Stimulated activated CD4-positive, alpha-beta T cell treated with anti-CD3 and anti-CD28 coated beads, Interleukin-2, amount 100 ng/mL, for 24 hours (primary cell): ENCODE measurements around the gene C9orf50.
A peak's percentile ranks its signal among the peaks of the same experiment; 100 is the strongest.

Source experiments
- DNase-seq, 2 donors: peaks; one replicate each; pipeline ENCODE4 v3.0.0-alpha.2; 2020

The C9orf50 gene

GRCh38 chr9:129569502-129570449, 51.1 kb downstream of the C9orf50 start:
- DNase-seq, result no peak

- DNase-seq, result peak in 1 of 2 donors; percentile 37
Measured at GRCh38 chr9:129568560-129569501, 52.1 kb downstream of the C9orf50 start.

GRCh38 chr9:129567842-129568559, 52.9 kb downstream of the C9orf50 start:
- DNase-seq, result no peak

GRCh38 chr9:129567329-129567728, 53.6 kb downstream of the C9orf50 start:
- no peak for DNase-seq

- DNase-seq, result no peak
Measured at GRCh38 chr9:129566563-129567266, 54.2 kb downstream of the C9orf50 start.

GRCh38 chr9:129562917-129563316, 58.0 kb downstream of the C9orf50 start:
- no peak for DNase-seq

GRCh38 chr9:129562514-129562913, 58.4 kb downstream of the C9orf50 start:
- DNase-seq, result no peak
